Ramos (cell line): Measurements from ENCODE around the gene POLN.

ENCODE experiments used
- in situ Hi-C: fragments of 300-500 bp; cut with MboI; formaldehyde crosslinking; loops from one replicate; pipeline ENCODE4 v1.14.3; 2022; ENCODE audit warnings: low sequenced_read_pairs; ENCODE audit not compliant: unreplicated experiment

POLN gene

DNA sequence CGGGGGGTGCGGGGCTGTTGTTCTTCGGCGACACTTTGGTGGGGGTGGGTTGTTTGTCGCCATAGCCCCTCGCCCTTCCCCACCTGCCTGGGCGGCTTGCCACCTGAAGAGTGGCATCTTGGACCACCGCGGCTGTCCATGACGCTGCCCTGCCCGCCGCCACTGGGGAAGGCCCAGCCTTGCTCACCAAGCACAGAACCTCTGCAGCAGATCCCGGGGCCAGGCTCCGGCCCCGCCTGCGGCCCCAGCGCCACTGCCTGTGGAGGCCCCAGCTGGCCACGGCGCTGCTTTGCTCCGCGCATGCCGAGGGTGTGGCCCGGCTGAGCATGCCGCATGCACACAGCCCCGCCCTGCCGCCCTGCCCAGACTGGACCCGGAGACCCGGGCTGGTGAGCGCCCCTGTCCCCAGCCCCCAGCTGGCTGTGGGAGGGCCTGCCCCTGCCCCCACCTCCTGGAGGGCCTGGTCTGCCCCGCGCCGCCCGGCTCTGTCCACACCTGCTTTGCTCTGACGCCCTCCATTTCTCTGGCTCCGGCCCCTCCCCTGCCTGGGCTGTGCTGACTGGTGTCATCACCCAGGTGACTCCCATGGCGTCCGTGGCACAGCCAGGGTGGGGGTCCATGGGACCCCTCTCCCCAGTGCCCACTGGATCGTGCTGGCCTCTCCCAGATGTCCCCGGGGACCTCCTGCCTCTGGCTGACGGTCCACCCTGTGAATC lies 177.5 kb downstream of the POLN start:
- in situ Hi-C loops, result no loop called here

DNA sequence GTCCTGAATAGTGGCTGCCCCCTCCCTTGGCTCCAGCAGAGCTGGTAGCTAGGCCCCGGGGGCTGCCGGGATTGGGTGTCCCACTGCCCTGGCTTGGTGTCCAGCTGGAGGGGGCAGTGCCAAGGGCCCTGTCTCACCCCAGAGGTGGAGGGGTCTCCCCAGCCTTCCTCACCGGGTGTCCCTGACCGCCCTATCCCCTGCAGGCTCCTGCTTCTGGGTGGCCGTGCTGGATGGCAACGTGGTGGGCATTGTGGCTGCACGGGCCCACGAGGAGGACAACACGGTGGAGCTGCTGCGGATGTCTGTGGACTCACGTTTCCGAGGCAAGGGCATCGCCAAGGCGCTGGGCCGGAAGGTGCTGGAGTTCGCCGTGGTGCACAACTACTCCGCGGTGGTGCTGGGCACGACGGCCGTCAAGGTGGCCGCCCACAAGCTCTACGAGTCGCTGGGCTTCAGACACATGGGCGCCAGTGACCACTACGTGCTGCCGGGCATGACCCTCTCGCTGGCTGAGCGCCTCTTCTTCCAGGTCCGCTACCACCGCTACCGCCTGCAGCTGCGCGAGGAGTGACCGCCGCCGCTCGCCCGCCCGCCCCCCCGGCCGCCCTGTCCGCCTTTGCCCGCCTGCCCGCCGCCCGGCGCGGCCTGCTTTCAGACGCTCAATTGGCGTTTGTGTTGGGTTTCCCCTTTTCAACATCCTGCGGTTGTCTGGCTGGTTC lies 178.2 kb downstream of the POLN start:
- in situ Hi-C loops, result no loop called here

DNA sequence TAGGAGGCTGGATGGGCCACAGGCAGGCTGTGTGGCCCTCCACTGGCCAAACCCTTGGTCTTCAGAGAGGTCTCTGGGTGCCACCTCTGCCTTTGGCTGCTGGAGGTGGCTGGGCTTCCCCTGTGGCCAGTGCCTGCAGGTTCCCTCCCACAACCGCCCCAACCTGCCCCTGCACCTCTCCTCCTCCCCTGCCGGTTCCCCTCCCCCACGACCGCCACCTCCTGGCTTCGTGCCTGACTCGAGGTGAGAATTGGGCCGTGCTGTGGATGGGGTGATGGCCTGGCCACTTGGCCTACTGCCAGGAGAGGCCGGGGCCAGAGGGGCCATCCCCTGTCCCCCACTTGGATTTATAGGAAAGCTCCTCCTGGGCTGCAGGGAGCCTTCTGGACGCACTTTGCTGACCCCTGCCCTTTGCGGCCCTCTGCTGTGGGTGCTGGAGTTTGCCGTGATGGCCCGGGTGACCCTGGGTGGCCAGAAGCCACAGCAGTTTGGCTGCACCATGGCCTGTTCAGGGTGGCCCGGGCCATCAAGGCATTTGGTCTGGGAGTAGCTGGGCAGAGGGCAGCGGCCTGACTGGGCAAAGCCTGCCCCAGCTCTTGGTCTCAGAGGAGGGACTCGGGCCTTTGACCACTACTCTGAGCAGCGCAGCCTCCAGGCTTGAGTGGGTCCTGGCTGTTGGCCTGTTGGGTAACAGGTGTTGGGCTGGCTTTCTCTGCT lies 179.0 kb downstream of the POLN start:
- in situ Hi-C loops, result no loop called here

DNA sequence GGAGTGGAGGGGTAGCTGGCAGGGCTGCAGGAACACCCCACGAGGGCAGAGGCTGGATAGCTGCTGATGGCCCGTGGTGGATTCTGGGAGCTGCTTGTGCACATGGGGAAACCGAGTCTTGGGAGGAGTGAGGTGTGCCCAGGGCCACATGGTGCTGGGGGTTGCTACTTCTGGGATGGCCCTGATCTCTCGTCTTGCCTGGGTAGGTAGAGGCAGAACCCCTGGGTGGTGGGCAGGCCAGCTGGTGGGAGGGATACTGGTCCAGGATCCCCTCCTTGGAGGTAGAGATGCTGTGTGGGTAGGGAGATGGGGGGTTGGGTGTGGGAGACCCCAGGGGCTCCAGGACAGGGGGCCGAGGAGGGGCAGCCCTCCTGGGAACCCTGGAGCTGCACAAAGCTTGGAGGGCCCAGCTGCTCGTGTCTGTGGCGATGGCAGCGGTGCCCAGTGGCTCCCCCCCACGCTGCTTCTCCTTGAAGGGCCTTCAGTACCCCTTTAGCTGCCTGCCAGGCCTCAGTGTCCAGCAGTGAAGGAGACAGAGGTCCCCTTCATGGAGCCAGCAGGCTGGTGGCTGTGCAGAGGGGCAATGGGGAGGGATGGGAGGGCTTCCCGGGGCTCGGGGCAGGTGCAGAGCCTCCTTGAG lies 179.6 kb downstream of the POLN start:
- in situ Hi-C loops, result no loop called here

DNA sequence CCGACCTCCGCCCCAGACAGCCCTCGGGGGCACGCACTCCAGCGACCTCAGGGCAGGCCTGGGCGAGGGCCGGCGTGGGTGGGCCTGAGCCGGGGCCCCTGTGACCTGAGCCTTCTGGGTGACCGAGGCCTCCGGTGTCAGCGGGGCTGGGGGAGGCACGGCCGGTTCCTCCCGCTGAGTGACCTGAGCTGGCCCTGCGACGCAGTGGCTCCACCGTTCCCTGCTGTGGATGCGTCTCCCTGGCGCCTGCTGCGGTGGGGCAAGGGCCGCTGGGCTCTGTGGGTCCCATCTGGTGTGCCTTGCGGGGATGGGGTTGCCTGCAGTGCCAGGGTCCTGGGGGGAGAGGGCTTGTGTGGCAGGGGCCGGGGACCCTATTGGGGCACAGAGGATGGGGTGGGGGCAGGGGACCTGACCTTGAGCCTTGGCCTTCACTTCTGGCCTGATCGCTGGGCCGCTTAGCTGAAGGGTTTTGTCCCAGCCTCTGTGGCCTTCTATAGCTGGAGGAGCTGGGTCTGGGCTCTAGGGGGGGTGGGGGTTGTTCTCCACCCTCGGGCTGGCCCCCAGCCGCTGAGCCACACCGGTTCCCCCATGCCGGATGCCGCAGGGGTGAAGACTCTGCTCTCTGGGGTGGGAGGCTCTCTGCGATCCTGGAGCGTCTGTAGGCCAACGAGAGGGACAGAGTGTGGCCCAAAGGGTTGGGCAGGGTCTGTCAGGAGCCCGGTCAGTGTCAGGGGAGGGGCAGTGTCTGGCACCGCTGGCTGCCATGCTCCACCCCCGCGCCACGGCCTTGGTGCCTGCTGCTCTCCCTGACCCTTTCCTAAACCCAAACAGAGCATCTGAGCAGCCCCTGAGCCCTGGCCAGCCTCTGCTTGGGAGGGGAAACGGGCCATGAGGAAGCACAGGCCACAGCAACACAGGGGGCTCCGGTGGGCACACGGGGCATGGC lies 180.5 kb downstream of the POLN start:
- in situ Hi-C loops, result no loop called here

DNA sequence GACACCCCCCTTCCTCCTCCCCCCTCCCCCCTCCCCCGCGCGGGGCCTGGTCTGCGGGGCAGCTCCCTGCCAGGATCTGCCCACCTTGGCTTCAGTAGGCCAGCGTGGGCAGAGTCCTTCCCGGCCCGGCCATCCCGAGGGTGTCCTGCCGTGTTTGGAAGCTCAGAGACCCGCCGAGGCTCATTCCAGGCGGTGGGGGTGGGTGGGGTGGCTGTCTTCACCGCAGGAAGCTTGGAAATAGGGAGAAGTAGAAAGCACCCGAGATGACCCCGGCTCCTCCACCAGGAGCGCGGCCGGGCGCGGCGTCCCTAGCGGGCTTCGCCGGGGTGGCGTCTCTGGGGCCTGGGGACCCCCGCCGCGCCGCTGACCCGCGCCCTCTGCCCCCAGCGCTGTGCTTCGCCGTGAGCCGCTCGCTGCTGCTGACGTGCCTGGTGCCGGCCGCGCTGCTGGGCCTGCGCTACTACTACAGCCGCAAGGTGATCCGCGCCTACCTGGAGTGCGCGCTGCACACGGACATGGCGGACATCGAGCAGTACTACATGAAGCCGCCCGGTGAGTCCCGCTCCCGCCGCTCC lies 181.2 kb downstream of the POLN start:
- in situ Hi-C loops, result no loop called here

DNA sequence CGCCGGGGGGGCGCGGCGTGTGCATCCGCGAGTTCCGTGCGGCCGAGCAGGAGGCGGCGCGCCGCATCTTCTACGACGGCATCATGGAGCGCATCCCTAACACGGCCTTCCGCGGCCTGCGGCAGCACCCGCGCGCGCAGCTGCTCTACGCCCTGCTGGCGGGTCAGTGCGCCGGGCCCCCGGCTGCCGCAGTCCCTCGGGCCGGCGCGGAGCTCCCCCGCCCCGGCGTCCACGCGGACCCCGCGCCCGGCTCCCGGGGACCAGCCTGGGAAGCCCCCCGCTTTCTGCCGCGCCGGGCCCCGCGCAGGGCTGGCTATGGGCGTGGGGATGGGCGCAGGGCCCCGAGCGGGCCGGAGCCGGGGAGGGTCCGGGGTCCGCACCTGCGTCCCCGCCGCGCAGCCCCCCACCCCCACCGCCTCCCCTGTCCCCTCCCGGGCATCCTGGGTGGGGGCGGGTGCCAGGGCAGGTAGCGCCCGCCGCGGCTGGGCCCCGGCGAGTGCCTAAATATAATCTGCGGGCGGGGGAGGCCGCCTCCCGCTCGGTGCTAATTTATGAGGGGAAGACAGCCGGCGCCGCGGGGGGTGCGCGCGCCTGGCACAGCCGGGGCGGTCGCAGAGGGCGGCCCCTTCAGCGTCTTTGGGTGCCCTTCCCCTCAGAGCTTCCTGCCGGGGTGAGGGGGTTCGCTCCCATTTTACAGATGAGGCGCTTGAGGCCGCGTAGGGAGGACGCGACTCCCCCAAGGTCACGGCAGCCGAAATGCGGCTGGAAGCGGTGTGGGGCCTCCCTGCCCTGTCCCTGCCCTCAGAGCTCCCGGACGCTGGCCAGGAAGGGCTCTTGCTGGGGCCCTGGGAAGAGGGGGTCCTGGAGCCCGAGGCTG lies 182.0 kb downstream of the POLN start:
- in situ Hi-C loops, result no loop called here

DNA sequence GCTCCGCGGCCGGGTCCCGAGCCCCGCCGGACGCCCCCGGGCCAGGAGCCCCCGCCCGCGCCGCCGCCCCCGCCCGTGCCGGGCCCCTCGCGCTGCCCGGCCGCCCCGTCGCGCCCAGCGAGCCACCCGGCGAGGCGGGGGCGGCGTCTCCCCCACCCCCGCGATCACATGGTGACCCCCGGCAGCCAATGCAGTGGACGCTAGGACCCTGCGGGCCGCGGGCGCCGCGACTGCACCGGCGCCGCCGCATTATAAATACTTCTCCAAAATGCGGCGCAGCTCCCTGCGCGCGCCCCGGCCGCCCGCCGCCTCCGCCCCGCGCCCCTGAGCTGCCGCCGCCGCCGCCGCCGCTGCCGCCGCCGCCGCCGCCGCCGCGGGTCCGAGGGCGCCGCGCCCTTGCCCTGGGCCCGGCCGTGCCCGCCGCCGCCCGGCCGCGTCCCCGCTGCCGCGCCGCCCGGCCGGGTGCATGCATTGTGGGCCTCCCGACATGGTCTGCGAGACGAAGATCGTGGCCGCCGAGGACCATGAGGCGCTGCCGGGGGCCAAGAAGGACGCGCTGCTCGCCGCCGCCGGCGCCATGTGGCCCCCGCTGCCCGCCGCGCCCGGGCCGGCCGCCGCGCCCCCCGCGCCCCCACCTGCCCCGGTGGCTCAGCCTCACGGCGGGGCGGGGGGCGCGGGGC lies 182.7 kb downstream of the POLN start, which contains the start of gene NAT8L:
NAT8L (plus strand) TSS at position 282 of the 680 bp plus-strand sequence; CDS start at position 467, 185 bp downstream.
- in situ Hi-C loops, result no loop called here

DNA sequence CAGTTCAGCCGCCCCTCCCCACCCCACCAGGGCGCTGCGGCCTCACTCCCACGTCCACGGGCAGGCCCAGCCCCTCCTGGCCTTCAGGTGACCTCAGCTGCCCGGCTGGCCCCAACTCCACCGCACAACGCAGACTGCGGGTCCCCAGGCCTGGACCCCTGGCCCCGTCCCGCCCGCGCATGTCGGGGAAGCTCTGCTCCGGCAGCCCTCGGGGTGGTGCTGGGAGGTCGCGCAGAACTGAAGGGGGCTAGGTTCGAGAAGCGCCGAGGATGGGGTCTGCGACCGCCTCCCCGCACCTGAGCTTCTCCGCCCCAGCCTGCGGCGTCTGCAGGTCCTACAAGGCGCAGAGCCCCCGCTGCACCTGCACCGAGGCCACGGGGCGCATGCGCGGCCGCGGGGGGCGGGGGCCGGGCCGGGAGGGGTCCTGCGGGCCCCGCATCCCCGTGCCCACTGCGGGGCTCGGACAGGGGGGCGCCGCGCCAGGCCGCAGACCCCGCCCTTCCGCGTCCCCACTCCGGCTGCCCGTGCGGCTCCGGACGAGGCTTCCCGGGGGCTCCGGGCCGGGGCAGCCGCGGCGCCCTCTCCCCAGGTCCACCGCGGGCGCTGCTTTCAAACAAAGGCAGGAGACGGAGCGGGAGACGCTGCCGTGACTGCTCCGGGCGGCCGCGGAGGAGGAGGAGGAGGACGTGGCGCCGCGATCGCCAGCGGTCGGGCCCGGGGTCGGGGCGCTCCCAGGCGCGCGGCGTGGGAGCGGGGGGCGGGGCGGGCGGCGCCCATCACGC lies 183.5 kb downstream of the POLN start:
- in situ Hi-C loops, result no loop called here

DNA sequence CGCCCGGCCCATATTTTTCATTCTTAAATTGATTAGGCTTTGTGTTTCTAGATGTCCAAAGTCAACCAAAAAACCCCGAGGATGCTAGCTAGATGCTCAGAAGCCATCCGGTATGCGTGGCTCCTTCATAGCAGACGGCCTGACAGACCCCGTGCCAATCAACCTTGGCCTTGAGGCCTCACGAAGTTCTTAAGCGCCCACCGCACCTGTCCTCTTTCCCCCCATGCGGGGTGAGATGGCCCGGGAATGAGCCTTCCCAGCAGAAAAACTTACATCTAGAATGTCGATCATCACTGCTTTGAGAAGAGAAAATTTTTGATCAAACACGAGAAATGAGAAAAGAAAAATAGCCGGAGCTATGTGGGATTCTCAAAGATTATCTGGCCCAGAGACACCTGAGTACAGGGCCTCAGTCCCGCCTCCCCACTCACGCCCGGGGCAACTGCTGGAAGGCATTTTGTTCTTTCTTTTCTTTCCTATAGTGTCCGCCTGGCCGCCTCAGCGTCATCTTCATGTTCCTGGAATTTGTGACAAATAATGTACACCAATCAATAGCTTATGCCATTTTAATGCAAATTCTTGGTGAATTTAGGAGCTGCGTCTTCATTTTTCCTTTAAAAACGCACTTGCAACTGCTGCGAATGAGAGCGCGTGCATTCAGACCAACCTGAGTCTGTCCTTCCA lies 184.4 kb downstream of the POLN start:
- in situ Hi-C loops, result no loop called here

DNA sequence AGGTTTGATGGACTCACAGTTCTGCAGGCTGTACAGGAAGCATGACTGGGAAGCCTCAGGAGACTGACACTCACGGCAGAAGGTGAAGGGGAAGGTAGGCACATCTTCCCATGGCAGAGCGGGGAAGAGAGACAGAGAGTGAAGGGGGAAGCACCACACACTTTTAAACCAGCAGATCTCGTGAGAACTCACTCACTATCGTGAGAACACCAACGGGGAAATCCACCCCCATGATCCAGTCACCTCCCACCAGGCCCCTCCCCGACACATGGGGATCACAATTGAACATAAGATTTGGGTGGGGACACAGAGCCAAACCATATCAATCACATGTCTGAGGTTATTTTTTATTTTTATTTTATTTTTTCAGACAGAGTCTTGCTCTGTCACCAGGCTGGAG lies 187.7 kb downstream of the POLN start:
- in situ Hi-C loops, result no loop called here

DNA sequence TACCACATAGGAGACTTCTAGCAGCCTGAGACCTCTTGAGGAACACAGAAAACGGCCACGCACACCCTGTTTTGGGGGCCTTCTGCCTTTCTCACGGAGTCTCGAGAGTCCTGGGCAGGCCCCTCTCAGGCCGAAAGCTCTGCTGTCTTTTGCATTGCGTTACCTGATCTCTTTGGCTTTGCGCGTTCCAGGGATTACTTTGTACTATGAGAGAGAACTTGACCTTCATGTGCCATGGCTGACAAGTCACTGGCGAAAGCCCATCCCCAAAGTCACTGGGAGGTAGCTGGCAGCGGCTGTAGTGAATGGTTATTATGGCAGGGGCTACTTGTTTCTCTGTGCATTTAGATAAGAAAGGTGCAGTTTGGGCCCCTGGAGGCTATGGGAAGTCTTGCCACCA lies 190.8 kb downstream of the POLN start:
- in situ Hi-C loops, result no loop called here

DNA sequence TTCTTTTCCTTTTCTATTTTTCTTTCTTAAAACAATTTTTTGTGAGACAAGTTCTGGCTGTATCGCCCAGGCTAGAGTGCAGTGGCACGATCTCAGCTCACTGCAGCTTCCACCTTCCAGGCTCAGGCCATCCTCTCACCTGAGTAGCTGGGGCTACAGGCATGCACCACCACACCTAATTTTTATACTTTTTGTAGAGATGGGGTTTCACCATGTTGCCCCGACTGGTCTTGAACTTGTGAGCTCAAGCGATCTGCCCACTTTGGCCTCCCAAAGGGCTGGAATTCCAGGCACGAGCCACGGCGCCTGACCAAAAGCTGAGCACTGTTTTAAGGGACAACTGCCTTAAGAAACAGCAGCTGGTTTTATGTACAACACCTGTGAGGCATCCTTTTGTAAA lies 192.1 kb downstream of the POLN start:
- in situ Hi-C loops, result no loop called here

DNA sequence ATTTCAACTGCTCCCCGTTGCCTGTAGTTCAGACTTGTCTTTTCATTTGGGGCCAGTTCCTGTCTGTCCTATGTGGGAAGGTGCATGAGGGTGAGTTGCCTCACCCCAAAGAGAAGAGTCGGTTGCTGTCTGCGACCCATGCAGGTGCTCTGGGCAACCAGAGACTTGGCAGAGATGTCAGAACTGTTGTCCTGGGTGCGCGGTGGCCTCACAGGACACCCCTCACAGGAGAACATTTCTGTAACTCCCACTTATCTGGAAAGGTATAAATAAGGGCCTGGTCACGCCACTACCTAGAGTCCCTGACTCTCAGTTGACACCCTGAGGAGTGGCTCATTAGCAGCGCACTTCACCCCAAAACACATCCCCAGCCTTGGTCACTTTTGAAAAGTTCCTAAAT lies 192.5 kb downstream of the POLN start:
- in situ Hi-C loops, result no loop called here

DNA sequence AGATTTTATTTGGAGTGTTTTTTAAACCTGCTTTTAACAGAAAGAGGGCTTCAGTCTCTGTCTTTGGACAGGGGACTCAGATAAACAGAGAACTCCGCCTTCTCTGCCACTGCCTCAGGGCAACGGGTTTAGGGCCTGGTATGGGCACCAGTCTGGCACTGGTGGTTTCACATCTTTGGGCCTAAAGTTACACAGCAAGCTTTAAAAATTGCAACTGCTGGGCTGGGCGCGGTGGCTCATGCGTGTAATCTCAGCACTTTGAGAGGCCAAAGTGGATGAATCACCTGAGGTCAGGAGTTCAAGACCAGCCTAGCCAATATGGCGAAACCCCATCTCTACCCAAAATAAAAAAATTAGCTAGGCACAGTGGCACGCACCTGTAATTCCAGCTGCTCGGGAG lies 193.1 kb downstream of the POLN start:
- in situ Hi-C loops, result no loop called here

DNA sequence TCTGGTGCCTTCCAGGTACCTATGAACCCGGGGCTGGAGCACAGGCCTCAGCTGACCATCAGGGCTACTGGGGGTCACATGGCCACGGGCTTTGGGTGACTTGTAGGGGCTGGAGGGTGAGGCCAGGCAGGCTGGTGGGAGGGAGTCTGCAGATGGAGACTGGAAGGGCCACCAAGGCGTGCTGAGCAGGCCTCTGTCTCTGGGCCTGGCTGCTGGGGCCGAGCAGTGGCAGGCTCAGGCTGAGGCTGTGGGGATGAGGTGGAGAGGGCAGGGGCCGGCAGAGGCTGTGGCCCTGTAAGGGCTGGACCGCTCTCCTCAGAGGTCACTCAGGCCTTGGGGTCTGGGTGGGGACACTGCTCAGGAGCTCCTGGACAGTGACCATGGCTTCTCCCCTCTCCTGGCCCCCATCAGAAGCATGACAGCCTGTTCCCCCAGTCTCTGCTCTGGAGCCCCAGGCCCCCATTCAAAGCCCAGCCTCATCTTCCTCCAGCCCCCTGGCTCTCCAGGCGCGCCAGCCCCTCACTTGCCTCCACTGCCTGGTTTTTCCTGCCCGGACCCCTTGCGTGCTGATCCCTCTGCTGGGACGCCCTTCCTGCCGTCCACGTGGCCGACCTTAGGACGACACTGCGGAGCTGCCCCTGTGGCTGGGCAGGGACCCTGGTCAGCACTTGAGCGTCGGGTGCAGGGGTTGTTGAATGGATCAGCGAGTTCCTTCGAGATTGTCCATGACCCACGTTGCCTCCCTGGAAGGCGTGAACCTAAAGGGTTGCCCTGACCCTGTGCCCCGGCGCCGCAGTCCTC lies 193.9 kb downstream of the POLN start:
- in situ Hi-C loops, result no loop called here
